ENCODE measurements around the gene SAP25. TPM values are rescaled to one million over a fixed set of nuclear protein-coding genes. Genes with fewer than 3 reads are reported as not detected.
"Not testable (repeated sequence)": the region's sequence is repeated elsewhere in the genome, so short reads cannot be mapped to it uniquely, and the experiment has no call there.

The SAP25 gene
- total RNA-seq, 2 experiments from 2014 or later = 52.0 to 53.4 TPM

GRCh38 chr7:100566018-100566531, 7.6 kb downstream of the SAP25 start:
- Mint-ChIP-seq H3K4me1 (ENCODE audit: low read depth) (peaks cover 30% of the 10 kb centered on the region), H3K9me3 (no peaks in the 10 kb centered on the region), H3K27ac (peak overlapping the region; percentile 41), H3K4me3 (no peak overlapping the region), H3K27me3 (no peaks in the 10 kb centered on the region), H3K36me3 (ENCODE audit: low read depth) (peaks cover 22% of the 10 kb centered on the region)
- H3K27me3 ChIP-seq (ENCODE audit: control insufficient read depth in 1 of 2, insufficient read depth in 2 of 2, low read length in 2 of 2) = no peaks in the 10 kb centered on the region
- no peak overlapping the region for H3K4me3 ChIP-seq (ENCODE audit: low read length)
- TF ChIP-seq, protein P1, sequence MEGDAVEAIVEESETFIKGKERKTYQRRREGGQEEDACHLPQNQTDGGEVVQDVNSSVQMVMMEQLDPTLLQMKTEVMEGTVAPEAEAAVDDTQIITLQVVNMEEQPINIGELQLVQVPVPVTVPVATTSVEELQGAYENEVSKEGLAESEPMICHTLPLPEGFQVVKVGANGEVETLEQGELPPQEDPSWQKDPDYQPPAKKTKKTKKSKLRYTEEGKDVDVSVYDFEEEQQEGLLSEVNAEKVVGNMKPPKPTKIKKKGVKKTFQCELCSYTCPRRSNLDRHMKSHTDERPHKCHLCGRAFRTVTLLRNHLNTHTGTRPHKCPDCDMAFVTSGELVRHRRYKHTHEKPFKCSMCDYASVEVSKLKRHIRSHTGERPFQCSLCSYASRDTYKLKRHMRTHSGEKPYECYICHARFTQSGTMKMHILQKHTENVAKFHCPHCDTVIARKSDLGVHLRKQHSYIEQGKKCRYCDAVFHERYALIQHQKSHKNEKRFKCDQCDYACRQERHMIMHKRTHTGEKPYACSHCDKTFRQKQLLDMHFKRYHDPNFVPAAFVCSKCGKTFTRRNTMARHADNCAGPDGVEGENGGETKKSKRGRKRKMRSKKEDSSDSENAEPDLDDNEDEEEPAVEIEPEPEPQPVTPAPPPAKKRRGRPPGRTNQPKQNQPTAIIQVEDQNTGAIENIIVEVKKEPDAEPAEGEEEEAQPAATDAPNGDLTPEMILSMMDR (IDR thresholded peaks at IDR 0.05) = no peak
- peaks cover 23% of the 10 kb centered on the region for H3K36me3 ChIP-seq (ENCODE audit: insufficient read depth, low read length)
- H3K9me3 ChIP-seq (ENCODE audit: control insufficient read depth in 1 of 2, insufficient read depth in 1 of 2, low read length in 2 of 2) = no peaks in the 10 kb centered on the region
- DNase-seq (no peak), ATAC-seq (ENCODE audit: poor library complexity) (no peak)
- ChIA-PET CTCF (interaction anchor here (1.3 kb wide), 1 partner anchor 159 kb away, joined by 4 read pairs; no protein-coding TSS in a partner anchor), POLR2A (interaction anchor here (0.5 to 6.6 kb wide), 2 partner anchors 19 to 21 kb away, joined by 3 to 92 read pairs; partner anchors contain the start of genes FBXO24 and LRCH4)
- peak overlapping the region in 1 of 2 donors; percentile 23 for H3K27ac ChIP-seq (ENCODE audit: low read depth in 1 of 2, low read length in 2 of 2)
- intact Hi-C loops (cut with DNase I, micrococcal nuclease) = no loop called here
- H3K4me1 ChIP-seq (ENCODE audit: insufficient read depth, low read length) = peaks cover 47% of the 10 kb centered on the region

DNA sequence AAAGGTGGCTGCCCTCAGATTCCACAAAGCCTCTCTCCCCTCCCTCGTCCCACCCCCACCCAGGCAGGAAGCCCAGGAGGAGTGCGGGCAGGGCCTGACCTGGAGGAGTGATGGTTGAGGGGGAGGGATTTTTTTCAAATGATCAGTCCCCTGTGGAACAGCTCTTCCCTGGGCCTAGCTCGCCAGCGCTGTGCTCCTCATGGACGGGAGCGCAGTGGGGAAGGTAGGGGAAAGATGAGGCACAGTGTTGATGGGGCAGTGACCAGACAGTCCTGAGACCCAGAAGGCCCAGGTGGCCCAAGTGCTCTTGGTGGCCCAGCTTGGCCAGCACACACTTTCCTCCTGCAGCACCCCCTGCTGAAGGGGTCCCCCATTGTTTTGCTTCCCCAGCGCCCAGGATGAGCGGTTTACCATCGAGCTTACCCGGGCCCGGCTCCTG, 8.5 kb downstream of the SAP25 start:
- H3K4me1 Mint-ChIP-seq (ENCODE audit: low read depth) = peaks cover 30% of the 10 kb centered on the region
- ChIA-PET CTCF (interaction anchor here (1.3 to 2.0 kb wide), 3 partner anchors 17 to 288 kb away, joined by 3 to 4 read pairs (median 4); partner anchors contain the start of gene SLC12A9), POLR2A (interaction anchor here (0.9 to 6.6 kb wide), 3 partner anchors 20 to 140 kb away, joined by 3 to 92 read pairs (median 4); partner anchors contain the start of genes FBXO24, LRCH4, POP7 and TSC22D4)
- H3K9me3 ChIP-seq (ENCODE audit: control insufficient read depth in 1 of 2, insufficient read depth in 1 of 2, low read length in 2 of 2) = no peaks in the 10 kb centered on the region
- H3K9me3 Mint-ChIP-seq = no peaks in the 10 kb centered on the region
- intact Hi-C loops (cut with DNase I, micrococcal nuclease) = loop anchor here in 1 of 2 experiments (2.0 kb wide), 2 partner anchors 18 to 286 kb away; no protein-coding TSS in a partner anchor
- H3K4me1 ChIP-seq (ENCODE audit: insufficient read depth, low read length) = peaks cover 38% of the 10 kb centered on the region
- H3K36me3 ChIP-seq (ENCODE audit: insufficient read depth, low read length) = peaks cover 27% of the 10 kb centered on the region
- H3K27me3 ChIP-seq (ENCODE audit: control insufficient read depth in 1 of 2, insufficient read depth in 2 of 2, low read length in 2 of 2) = no peaks in the 10 kb centered on the region
- no peak overlapping the region for H3K27ac ChIP-seq (ENCODE audit: low read depth in 1 of 2, low read length in 2 of 2)
- H3K4me3 ChIP-seq (ENCODE audit: low read length) = no peak overlapping the region
- peaks cover 25% of the 10 kb centered on the region for H3K36me3 Mint-ChIP-seq (ENCODE audit: low read depth)
- DNase-seq (no peak), ATAC-seq (ENCODE audit: poor library complexity) (no peak)
- TF ChIP-seq, protein P1 (IDR thresholded peaks at IDR 0.05) = no peak
- no peak overlapping the region for H3K4me3 Mint-ChIP-seq
- H3K27me3 Mint-ChIP-seq = no peaks in the 10 kb centered on the region
- no peak overlapping the region for H3K27ac Mint-ChIP-seq

DNA sequence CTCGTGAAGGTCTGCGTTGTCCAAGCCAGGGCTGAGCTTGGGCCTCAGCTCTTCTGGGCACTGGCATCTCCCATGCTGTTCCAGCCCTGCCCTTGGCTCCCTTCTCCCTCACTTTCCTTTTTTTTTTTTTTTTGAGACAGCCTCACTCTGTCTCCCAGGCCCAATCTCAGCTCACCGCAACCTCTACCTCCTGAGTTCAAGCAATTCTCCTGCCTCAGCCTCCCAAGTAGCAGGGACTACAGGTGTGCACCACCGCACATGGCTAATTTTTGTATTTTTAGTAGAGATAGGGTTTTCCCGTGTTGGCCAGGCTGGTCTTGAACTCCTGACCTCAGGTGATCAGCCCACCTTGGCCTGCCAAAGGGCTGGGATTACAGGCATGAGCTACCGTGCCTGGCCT, 9.3 kb downstream of the SAP25 start:
- H3K9me3 ChIP-seq (ENCODE audit: control insufficient read depth in 1 of 2, insufficient read depth in 1 of 2, low read length in 2 of 2); H3K27me3 ChIP-seq (ENCODE audit: control insufficient read depth in 1 of 2, insufficient read depth in 2 of 2, low read length in 2 of 2); H3K4me3 ChIP-seq (ENCODE audit: low read length); DNase-seq; H3K27me3 Mint-ChIP-seq; H3K9me3 Mint-ChIP-seq; H3K27ac ChIP-seq (ENCODE audit: low read depth in 1 of 2, low read length in 2 of 2); H3K4me3 Mint-ChIP-seq; H3K27ac Mint-ChIP-seq; ATAC-seq (ENCODE audit: poor library complexity): not testable (repeated sequence)
- POLR2A ChIA-PET = interaction anchor here (0.9 to 6.6 kb wide), 4 partner anchors 21 to 141 kb away, joined by 3 to 92 read pairs (median 4); partner anchors contain the start of genes FBXO24, LRCH4, POP7 and TSC22D4
- Histone ChIP-seq H3K36me3 (ENCODE audit: insufficient read depth, low read length) (peaks cover 34% of the 10 kb centered on the region), H3K4me1 (ENCODE audit: insufficient read depth, low read length) (peaks cover 37% of the 10 kb centered on the region)
- peaks cover 34% of the 10 kb centered on the region for H3K4me1 Mint-ChIP-seq (ENCODE audit: low read depth)
- CTCF ChIA-PET = interaction anchor here (0.7 to 2.0 kb wide), 9 partner anchors 16 to 464 kb away, joined by 3 to 8 read pairs (median 4); partner anchors contain the start of genes FBXO24, LRCH4 and SLC12A9
- intact Hi-C loops (cut with DNase I, micrococcal nuclease) = loop anchor here (1.0 to 2.0 kb wide), 5 partner anchors 18 to 286 kb away; no protein-coding TSS in a partner anchor
- peaks cover 32% of the 10 kb centered on the region for H3K36me3 Mint-ChIP-seq (ENCODE audit: low read depth)

All from CD4-positive, alpha-beta T cell (primary cell).